ENCODE measurements around the gene TTYH2. TPM values are rescaled to one million over a fixed set of nuclear protein-coding genes. Genes with fewer than 3 reads are reported as not detected.

The TTYH2 gene
- total RNA-seq, 1 donor from 2014 or later: 8.3 TPM

GRCh38 chr17:74215342-74215727 is 2.0 kb downstream of the TTYH2 start:
- DNase-seq: peak; percentile 15

GRCh38 chr17:74216505-74216904 is 3.1 kb downstream of the TTYH2 start:
- DNase-seq: no peak

GRCh38 chr17:74217037-74217730 is 3.8 kb downstream of the TTYH2 start:
- DNase-seq: no peak

- DNase-seq: no peak
Measured at GRCh38 chr17:74217888-74218287, 4.5 kb downstream of the TTYH2 start.

GRCh38 chr17:74218436-74218835 is 5.1 kb downstream of the TTYH2 start:
- DNase-seq: no peak

- DNase-seq: no peak
Measured at GRCh38 chr17:74219576-74220133, 6.3 kb downstream of the TTYH2 start.

GRCh38 chr17:74220219-74220618 is 6.8 kb downstream of the TTYH2 start:
- no peak for DNase-seq

- DNase-seq: no peak
Measured at GRCh38 chr17:74220946-74221818, 7.8 kb downstream of the TTYH2 start.

- no peak for DNase-seq
Measured at GRCh38 chr17:74222399-74222798, 9.0 kb downstream of the TTYH2 start.

GRCh38 chr17:74223901-74224300 is 10.5 kb downstream of the TTYH2 start:
- no peak for DNase-seq

- DNase-seq: no peak
Measured at GRCh38 chr17:74224959-74225725, 11.8 kb downstream of the TTYH2 start.

GRCh38 chr17:74226252-74226651 is 12.9 kb downstream of the TTYH2 start:
- DNase-seq: no peak

- DNase-seq: no peak
Measured at GRCh38 chr17:74227271-74228080, 14.1 kb downstream of the TTYH2 start.

GRCh38 chr17:74228306-74228978 is 15.1 kb downstream of the TTYH2 start:
- DNase-seq: no peak

- no peak for DNase-seq
Measured at GRCh38 chr17:74230896-74231295, 17.5 kb downstream of the TTYH2 start.

GRCh38 chr17:74231928-74232907 is 18.8 kb downstream of the TTYH2 start:
- no peak for DNase-seq

- DNase-seq: no peak
Measured at GRCh38 chr17:74233937-74234336, 20.6 kb downstream of the TTYH2 start.

- DNase-seq: no peak
Measured at GRCh38 chr17:74234486-74234885, 21.1 kb downstream of the TTYH2 start.

- DNase-seq: peak; percentile 31
Measured at GRCh38 chr17:74235040-74235581, 21.7 kb downstream of the TTYH2 start.

Data from occipital lobe (tissue), 2 donors.